ENCODE measurements around the gene SMIM28.
A peak's percentile ranks its signal among the peaks of the same experiment; 100 is the strongest.

SMIM28 gene

GRCh38 chr6:138397128-138398122 lies 19.7 kb downstream of the SMIM28 start:
- no peak for TF ChIP-seq CTCF (IDR thresholded peaks at IDR 0.05; ENCODE audit: borderline replicate concordance, insufficient read depth, low read depth, low read length)
- H3K4me3 ChIP-seq (ENCODE audit: low read depth, low read length), result no peak overlapping the region

- no peak overlapping the region for H3K4me3 ChIP-seq (ENCODE audit: low read depth, low read length)
- TF ChIP-seq CTCF (IDR thresholded peaks at IDR 0.05; ENCODE audit: borderline replicate concordance, insufficient read depth, low read depth, low read length), result no peak
Observed at GRCh38 chr6:138400326-138400725, 22.6 kb downstream of the SMIM28 start.

GRCh38 chr6:138401960-138402837 lies 24.5 kb downstream of the SMIM28 start:
- no peak for TF ChIP-seq CTCF (IDR thresholded peaks at IDR 0.05; ENCODE audit: borderline replicate concordance, insufficient read depth, low read depth, low read length)
- H3K4me3 ChIP-seq (ENCODE audit: low read depth, low read length), result no peak overlapping the region

DNA sequence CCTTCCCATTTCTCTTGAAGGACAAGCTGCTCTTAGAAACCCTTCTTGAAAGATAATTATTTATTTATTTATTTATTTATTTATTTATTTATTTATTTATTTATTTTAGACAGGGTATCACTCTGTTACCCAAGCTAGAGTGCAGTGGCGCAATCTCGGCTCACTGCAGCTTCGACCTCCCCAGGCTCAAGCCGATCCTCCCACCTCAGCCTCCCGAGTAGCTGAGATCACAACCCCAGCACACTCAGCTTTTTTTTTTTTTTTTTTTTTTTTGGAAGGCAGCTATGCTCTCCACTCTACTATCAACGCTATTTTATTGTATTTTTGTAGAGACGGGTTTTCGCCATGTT lies 25.1 kb downstream of the SMIM28 start:
- TF ChIP-seq CTCF (IDR thresholded peaks at IDR 0.05; ENCODE audit: borderline replicate concordance, insufficient read depth, low read depth, low read length), result no peak
- no peak overlapping the region for H3K4me3 ChIP-seq (ENCODE audit: low read depth, low read length)

GRCh38 chr6:138403324-138403800 lies 25.7 kb downstream of the SMIM28 start:
- TF ChIP-seq CTCF (IDR thresholded peaks at IDR 0.05; ENCODE audit: borderline replicate concordance, insufficient read depth, low read depth, low read length), result peak; percentile 32; the same call in 1 of the 2 replicates
- H3K4me3 ChIP-seq (ENCODE audit: low read depth, low read length), result peak overlapping the region; percentile 62

GRCh38 chr6:138403801-138404665 lies 26.3 kb downstream of the SMIM28 start, which contains the start of gene HEBP2:
TSS of gene HEBP2 (plus strand) at chr6:138404223. CDS start at chr6:138404496, 273 bp downstream.
- peak; percentile 41 for TF ChIP-seq CTCF (IDR thresholded peaks at IDR 0.05; ENCODE audit: borderline replicate concordance, insufficient read depth, low read depth, low read length)
- peak within 1 kb of the TSS; percentile 62 for H3K4me3 ChIP-seq (ENCODE audit: low read depth, low read length)

Measured in GM12875 (cell line).